Right lobe of liver (tissue), 4 donors: Measurements from ENCODE around the gene ENOPH1.
"Not testable (repeated sequence)": the region's sequence is repeated elsewhere in the genome, so short reads cannot be mapped to it uniquely, and the experiment has no call there.

Experiments
- POLR2A ChIP-seq: fragments of 450-650 bp; IDR thresholded peaks from one replicate; pipeline ENCODE4 v1.6.1; 2017; ENCODE audit warnings: antibody characterized with exemption, mild to moderate bottlenecking
- TF ChIP-seq, protein P1 (sequence below), 4 donors: fragments of 200-600 bp in 3 of 4; fragments of 450-650 bp in 1 of 4; IDR thresholded peaks; one replicate each; pipeline versions ENCODE4 v1.5.1 to v1.8.0; 2016 to 2022; ENCODE audit warnings: antibody characterized with exemption in 4 of 4, mild to moderate bottlenecking in 2 of 4
- donor health status: DM: no; HTN: no; CAD: no.
- donor health status: DM: no; HTN: no; CAD: no.
- donor health status: DM: no; HTN: yes; CAD: no.

DNA sequence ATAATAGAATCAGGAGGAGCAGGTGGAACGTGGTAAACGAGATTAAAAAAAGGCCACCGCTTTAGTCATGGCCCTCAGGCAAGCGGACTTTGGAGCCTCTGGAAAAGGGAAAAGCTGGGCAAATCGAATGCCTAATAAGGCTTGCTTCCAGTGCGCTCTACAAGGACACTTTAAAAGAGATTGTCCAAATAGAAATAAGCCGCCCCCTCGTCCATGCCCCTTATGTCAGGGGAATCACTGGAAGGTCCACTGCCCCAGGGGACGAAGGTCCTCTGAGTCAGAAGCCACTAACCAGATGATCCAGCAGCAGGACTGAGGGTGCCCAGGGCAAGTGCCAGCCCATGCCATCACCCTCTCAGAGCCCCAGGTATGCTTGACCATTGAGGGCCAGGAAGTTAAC, 47.1 kb downstream of the ENOPH1 start:
- TF ChIP-seq, protein P1, sequence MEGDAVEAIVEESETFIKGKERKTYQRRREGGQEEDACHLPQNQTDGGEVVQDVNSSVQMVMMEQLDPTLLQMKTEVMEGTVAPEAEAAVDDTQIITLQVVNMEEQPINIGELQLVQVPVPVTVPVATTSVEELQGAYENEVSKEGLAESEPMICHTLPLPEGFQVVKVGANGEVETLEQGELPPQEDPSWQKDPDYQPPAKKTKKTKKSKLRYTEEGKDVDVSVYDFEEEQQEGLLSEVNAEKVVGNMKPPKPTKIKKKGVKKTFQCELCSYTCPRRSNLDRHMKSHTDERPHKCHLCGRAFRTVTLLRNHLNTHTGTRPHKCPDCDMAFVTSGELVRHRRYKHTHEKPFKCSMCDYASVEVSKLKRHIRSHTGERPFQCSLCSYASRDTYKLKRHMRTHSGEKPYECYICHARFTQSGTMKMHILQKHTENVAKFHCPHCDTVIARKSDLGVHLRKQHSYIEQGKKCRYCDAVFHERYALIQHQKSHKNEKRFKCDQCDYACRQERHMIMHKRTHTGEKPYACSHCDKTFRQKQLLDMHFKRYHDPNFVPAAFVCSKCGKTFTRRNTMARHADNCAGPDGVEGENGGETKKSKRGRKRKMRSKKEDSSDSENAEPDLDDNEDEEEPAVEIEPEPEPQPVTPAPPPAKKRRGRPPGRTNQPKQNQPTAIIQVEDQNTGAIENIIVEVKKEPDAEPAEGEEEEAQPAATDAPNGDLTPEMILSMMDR (IDR thresholded peaks at IDR 0.05) = not testable (repeated sequence)
- not testable (repeated sequence) for TF ChIP-seq POLR2A
